Ishikawa (cell line): ENCODE results near the gene ZNF101.

ENCODE experiments used
- CEBPB ChIP-seq: IDR thresholded peaks from 2 replicates; pipeline ENCODE4 v1.6.1; 2012
- CREB1 ChIP-seq: IDR thresholded peaks from 2 replicates; pipeline ENCODE4 v1.6.1; 2012; ENCODE audit warnings: low read depth
- EGR1 ChIP-seq: IDR thresholded peaks from 2 replicates; pipeline ENCODE4 v1.6.1; 2012
- EP300 ChIP-seq: IDR thresholded peaks from 2 replicates; pipeline ENCODE4 v1.6.1; 2012; ENCODE audit warnings: borderline replicate concordance
- FOXM1 ChIP-seq: IDR thresholded peaks from 2 replicates; pipeline ENCODE4 v1.6.1; 2012; ENCODE audit warnings: low read depth, borderline replicate concordance
- NFIC ChIP-seq: IDR thresholded peaks from 2 replicates; pipeline ENCODE4 v1.6.1; 2012
- RAD21 ChIP-seq: IDR thresholded peaks from 2 replicates; pipeline ENCODE4 v1.6.1; 2012; ENCODE audit warnings: low read depth
- TAF1 ChIP-seq: IDR thresholded peaks from 2 replicates; pipeline ENCODE4 v1.6.1; 2012; ENCODE audit warnings: low read depth, mild to moderate bottlenecking
- TCF12 ChIP-seq: IDR thresholded peaks from 2 replicates; pipeline ENCODE4 v1.6.1; 2012; ENCODE audit warnings: low read depth
- TEAD4 ChIP-seq: IDR thresholded peaks from 2 replicates; pipeline ENCODE4 v1.6.1; 2012
- YY1 ChIP-seq: IDR thresholded peaks from 2 replicates; pipeline ENCODE4 v1.6.1; 2012; ENCODE audit warnings: low read depth
- ZBTB7A ChIP-seq: IDR thresholded peaks from 2 replicates; pipeline ENCODE4 v1.6.1; 2012; ENCODE audit warnings: low read depth
- TF ChIP-seq, protein P1 (sequence below): IDR thresholded peaks from 2 replicates; pipeline ENCODE4 v1.6.1; 2012
- TF ChIP-seq, protein P2 (sequence below): IDR thresholded peaks from 2 replicates; pipeline ENCODE4 v1.6.1; 2012; ENCODE audit warnings: low read depth, mild to moderate bottlenecking
- TF ChIP-seq, protein P3 (sequence below): IDR thresholded peaks from 2 replicates; pipeline ENCODE4 v1.6.1; 2012

Gene ZNF101

DNA sequence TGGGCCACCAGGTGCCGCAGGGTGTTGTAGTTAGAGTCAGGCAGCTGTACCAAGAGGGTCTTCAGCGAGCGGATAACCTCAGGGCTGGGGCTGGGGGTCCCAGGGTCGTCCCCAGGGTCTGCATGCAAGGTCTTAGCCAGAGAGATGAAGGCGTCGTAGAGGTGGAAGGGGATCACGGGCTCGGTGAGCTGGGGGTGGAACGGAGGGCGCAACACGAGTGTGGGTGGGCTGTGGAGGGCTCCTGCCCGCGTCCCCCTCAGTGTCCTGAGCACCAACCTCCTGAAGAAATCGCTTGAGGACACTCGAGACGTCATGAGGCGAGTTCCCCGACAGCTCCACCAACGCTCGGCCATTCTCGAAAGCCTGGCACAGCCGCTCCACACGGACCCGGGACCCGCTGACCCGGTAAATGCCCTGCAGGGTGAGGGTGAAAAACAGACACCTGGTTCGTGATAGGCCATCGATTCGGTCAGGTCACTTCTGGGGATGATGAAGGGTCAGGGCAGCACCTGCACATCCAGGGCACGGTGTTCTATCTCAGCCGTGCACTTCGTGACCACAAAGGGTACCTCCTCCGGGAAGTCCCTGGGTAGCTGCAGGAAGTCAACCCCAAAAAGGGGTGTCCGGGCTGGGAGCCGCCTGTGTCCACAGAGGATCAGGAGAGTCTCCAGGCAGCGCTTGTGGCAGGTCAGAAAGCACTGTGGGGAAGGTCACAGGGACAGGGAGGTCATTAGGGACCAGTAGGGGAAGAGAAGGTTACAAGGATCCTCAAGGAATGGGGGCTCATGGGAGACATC is 33.9 kb upstream of the ZNF101 start:
- TF ChIP-seq TAF1 = no peak
- no peak for TF ChIP-seq TCF12
- TF ChIP-seq ZBTB7A = no peak
- TF ChIP-seq CREB1 = no peak
- no peak for TF ChIP-seq EGR1
- TF ChIP-seq NFIC = no peak
- TF ChIP-seq YY1 = no peak
- TF ChIP-seq, protein P1, sequence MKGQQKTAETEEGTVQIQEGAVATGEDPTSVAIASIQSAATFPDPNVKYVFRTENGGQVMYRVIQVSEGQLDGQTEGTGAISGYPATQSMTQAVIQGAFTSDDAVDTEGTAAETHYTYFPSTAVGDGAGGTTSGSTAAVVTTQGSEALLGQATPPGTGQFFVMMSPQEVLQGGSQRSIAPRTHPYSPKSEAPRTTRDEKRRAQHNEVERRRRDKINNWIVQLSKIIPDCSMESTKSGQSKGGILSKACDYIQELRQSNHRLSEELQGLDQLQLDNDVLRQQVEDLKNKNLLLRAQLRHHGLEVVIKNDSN = no peak
- TF ChIP-seq FOXM1 = no peak
- TF ChIP-seq TEAD4 = no peak
- TF ChIP-seq CEBPB = no peak
- TF ChIP-seq, protein P2, sequence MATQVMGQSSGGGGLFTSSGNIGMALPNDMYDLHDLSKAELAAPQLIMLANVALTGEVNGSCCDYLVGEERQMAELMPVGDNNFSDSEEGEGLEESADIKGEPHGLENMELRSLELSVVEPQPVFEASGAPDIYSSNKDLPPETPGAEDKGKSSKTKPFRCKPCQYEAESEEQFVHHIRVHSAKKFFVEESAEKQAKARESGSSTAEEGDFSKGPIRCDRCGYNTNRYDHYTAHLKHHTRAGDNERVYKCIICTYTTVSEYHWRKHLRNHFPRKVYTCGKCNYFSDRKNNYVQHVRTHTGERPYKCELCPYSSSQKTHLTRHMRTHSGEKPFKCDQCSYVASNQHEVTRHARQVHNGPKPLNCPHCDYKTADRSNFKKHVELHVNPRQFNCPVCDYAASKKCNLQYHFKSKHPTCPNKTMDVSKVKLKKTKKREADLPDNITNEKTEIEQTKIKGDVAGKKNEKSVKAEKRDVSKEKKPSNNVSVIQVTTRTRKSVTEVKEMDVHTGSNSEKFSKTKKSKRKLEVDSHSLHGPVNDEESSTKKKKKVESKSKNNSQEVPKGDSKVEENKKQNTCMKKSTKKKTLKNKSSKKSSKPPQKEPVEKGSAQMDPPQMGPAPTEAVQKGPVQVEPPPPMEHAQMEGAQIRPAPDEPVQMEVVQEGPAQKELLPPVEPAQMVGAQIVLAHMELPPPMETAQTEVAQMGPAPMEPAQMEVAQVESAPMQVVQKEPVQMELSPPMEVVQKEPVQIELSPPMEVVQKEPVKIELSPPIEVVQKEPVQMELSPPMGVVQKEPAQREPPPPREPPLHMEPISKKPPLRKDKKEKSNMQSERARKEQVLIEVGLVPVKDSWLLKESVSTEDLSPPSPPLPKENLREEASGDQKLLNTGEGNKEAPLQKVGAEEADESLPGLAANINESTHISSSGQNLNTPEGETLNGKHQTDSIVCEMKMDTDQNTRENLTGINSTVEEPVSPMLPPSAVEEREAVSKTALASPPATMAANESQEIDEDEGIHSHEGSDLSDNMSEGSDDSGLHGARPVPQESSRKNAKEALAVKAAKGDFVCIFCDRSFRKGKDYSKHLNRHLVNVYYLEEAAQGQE = no peak
- TF ChIP-seq, protein P3, sequence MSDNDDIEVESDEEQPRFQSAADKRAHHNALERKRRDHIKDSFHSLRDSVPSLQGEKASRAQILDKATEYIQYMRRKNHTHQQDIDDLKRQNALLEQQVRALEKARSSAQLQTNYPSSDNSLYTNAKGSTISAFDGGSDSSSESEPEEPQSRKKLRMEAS = no peak
- no peak for TF ChIP-seq RAD21

DNA sequence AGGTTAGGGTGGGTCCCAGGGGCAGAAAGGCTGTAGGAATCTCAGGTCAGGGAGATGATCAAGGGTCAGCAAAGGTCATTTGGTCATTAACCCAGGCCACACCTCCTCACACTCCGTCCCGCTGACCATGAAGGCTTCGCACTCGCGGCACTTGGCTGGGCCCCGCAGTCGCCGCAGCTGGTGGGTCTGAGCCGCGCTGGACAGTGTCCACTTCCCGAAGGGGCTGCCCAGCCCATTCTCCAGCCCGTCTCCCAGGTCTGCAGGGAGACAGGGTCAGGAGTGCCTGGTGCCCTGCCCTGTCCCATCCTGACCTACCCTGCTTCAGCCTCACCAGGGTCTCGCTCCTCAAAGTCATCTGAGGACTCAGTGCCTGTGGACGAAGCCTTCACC is 33.3 kb upstream of the ZNF101 start:
- TF ChIP-seq TCF12 = no peak

DNA sequence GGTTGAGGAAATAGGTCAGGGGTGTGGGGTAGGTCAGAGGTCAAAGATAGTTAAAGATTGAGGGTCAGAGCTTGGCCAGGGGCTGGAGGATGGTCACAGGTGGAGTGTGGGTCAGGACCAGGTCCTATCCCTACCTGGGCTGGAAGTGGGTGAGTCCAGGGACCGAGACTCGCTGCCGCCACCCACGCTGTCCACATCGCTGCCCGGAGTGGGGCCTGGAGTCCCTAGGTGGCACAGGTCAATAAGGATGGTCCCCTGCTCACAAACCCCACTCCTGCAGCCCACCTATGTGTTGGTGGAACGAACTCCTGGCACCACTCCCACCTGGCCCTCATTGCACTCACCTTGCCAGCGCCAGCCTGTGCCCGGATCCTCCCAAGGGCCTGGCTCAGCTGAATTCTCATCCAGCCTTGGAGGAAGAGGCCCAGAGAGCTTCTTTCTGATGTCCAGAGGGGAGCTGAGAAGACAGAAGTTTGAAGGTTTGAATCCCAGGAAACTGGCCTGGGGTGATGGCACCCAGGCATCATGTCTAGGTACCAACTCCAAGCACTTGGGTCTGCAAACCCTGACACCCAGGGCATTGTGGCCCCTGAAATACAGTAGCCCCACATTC is 32.0 kb upstream of the ZNF101 start:
- TF ChIP-seq EGR1 (no peak), NFIC (no peak), YY1 (no peak), EP300 (no peak), FOXM1 (no peak), TEAD4 (no peak), TCF12 (no peak)
- TF ChIP-seq, protein P2 = no peak
- TF ChIP-seq, protein P1 = no peak

DNA sequence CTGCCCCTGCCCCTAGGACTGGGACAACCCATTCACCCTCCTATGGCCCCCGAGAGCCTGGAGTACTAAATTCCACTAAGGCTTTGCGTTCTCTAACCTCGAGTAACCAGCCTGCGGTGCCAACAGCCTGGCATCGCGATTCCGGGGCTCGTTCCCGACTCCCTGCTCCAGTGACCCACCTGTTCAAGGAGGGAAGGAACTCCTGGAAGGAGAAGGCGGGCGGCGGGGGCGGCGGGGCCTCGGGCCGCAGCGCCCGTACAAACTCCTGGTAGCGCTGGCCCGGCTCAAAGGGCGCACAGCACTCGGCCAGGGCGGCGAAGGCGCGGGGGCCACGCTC is 31.5 kb upstream of the ZNF101 start:
- TF ChIP-seq TEAD4 = no peak
- TF ChIP-seq, protein P2 = no peak
- TF ChIP-seq EGR1 = no peak
- TF ChIP-seq RAD21 = no peak
- TF ChIP-seq, protein P3 = no peak
- TF ChIP-seq YY1 = no peak
- TF ChIP-seq TAF1 = no peak
- no peak for TF ChIP-seq TCF12
- TF ChIP-seq CREB1 = no peak
- TF ChIP-seq, protein P1 = no peak
- TF ChIP-seq ZBTB7A = no peak
- no peak for TF ChIP-seq FOXM1
- TF ChIP-seq EP300 = no peak
- TF ChIP-seq CEBPB = no peak
- TF ChIP-seq NFIC = no peak
